OCI-LY7 (cell line): ENCODE results near the gene ACBD6.

Source experiments
- CTCF ChIP-seq: fragments of 200-600 bp; sonication (generic); conservative IDR thresholded peaks from 2 replicates; pipeline ENCODE4 v1.5.1; 2014; ENCODE audit warnings: mild to moderate bottlenecking, antibody characterized with exemption, low read length, moderate library complexity, mixed read lengths
- EZH2phosphoT487 ChIP-seq: fragments of 200-600 bp; sonication (generic); IDR thresholded peaks from 2 replicates; pipeline ENCODE4 v1.6.1; 2018; ENCODE audit warnings: low read depth, borderline replicate concordance, mild to moderate bottlenecking, mixed run types, antibody characterized with exemption, low read length, moderate library complexity, mixed read lengths

GRCh38 chr1:180265871-180266270 lies 236.5 kb downstream of the ACBD6 start:
- no peak for TF ChIP-seq CTCF
- TF ChIP-seq EZH2phosphoT487: no peak
